AG10803 (cell line): Measurements from ENCODE around the gene KCNQ1OT1.

Experiments
- DNase-seq: peaks from one replicate; pipeline ENCODE4 v3.0.0; 2010; ENCODE audit warnings: low read depth
- H3K4me3 ChIP-seq: 2 replicates; pipeline ENCODE4 v1.5.1; 2011; ENCODE audit warnings: mild to moderate bottlenecking, low read length, control low read depth
- CTCF ChIP-seq: conservative IDR thresholded peaks from 2 replicates; pipeline ENCODE4 v1.5.1; 2011; ENCODE audit warnings: mild to moderate bottlenecking, low read length, control low read depth, inconsistent platforms

The KCNQ1OT1 gene

GRCh38 chr11:2704896-2705606 lies 5.3 kb upstream of the KCNQ1OT1 start:
- no peak overlapping the region for H3K4me3 ChIP-seq
- no peak for DNase-seq
- no peak for TF ChIP-seq CTCF

GRCh38 chr11:2704356-2704755 lies 4.6 kb upstream of the KCNQ1OT1 start:
- no peak for DNase-seq
- no peak overlapping the region for H3K4me3 ChIP-seq
- TF ChIP-seq CTCF, result no peak

- TF ChIP-seq CTCF, result no peak
- no peak overlapping the region for H3K4me3 ChIP-seq
- no peak for DNase-seq
Observed at GRCh38 chr11:2703363-2704141, 3.8 kb upstream of the KCNQ1OT1 start.

GRCh38 chr11:2702771-2703362 lies 3.1 kb upstream of the KCNQ1OT1 start:
- DNase-seq, result no peak
- no peak for TF ChIP-seq CTCF

GRCh38 chr11:2701898-2702434 lies 2.2 kb upstream of the KCNQ1OT1 start:
- no peak for DNase-seq
- TF ChIP-seq CTCF, result no peak

More at GRCh38 chr11:2702771-2703362, 3.1 kb upstream of the KCNQ1OT1 start:
- H3K4me3 ChIP-seq, result no peak overlapping the region

GRCh38 chr11:2701230-2701629 lies 1.4 kb upstream of the KCNQ1OT1 start:
- TF ChIP-seq CTCF, result no peak
- DNase-seq, result no peak
- H3K4me3 ChIP-seq, result no peak overlapping the region

More at GRCh38 chr11:2701898-2702434, 2.2 kb upstream of the KCNQ1OT1 start:
- H3K4me3 ChIP-seq, result no peak overlapping the region
